Stimulated activated CD4-positive, alpha-beta T cell treated with anti-CD3 and anti-CD28 coated beads, TNF-alpha, amount 100 ng/mL, for 24 hours (primary cell): ENCODE results near the gene CKMT2.

Source experiments
- DNase-seq, 3 experiments: peaks; one replicate each; pipeline ENCODE4 v3.0.0-alpha.2; 2020; ENCODE audit warnings: low read depth in 3 of 3

CKMT2 gene

GRCh38 chr5:81305785-81306184 is 72.7 kb downstream of the CKMT2 start:
- no peak for DNase-seq

- no peak for DNase-seq
These were observed 75.7 kb downstream of the CKMT2 start for GRCh38 chr5:81308836-81309235.

- DNase-seq = no peak
These were observed 77.4 kb downstream of the CKMT2 start for GRCh38 chr5:81310402-81311063.

- DNase-seq = no peak
These were observed 80.2 kb downstream of the CKMT2 start for GRCh38 chr5:81313278-81313677.

GRCh38 chr5:81313686-81314085 is 80.6 kb downstream of the CKMT2 start:
- no peak for DNase-seq

- no peak for DNase-seq
These were observed 81.5 kb downstream of the CKMT2 start for GRCh38 chr5:81314581-81314980.

GRCh38 chr5:81315336-81315735 is 82.2 kb downstream of the CKMT2 start:
- DNase-seq = no peak

GRCh38 chr5:81315830-81316229 is 82.7 kb downstream of the CKMT2 start:
- DNase-seq = no peak
